IPS-11a (cell line): ENCODE data around the gene HECTD4.
"Not testable (repeated sequence)": the region's sequence is repeated elsewhere in the genome, so short reads cannot be mapped to it uniquely, and the experiment has no call there.

Source experiments
- H3K4me3 ChIP-seq: one replicate; pipeline ENCODE4 v1.5.1; 2013; ENCODE audit warnings: low read depth, low read length, control low read depth

HECTD4 gene

GRCh38 chr12:112381883-112382796 lies at the start of gene HECTD4:
Gene HECTD4 (minus strand): TSS chr12:112382431. CDS start chr12:112382128, 303 bp downstream.
- peak within 1 kb of the TSS; percentile 74 for H3K4me3 ChIP-seq

GRCh38 chr12:112431965-112432364 lies 49.7 kb upstream of the HECTD4 start:
- no peak overlapping the region for H3K4me3 ChIP-seq

GRCh38 chr12:112430929-112431328 lies 48.7 kb upstream of the HECTD4 start:
- no peak overlapping the region for H3K4me3 ChIP-seq

GRCh38 chr12:112427760-112428159 lies 45.5 kb upstream of the HECTD4 start:
- no peak overlapping the region for H3K4me3 ChIP-seq

- H3K4me3 ChIP-seq, result no peak overlapping the region
Observed at GRCh38 chr12:112425582-112426382, 43.6 kb upstream of the HECTD4 start.

GRCh38 chr12:112424126-112424525 lies 41.9 kb upstream of the HECTD4 start:
- no peak overlapping the region for H3K4me3 ChIP-seq

GRCh38 chr12:112422531-112422930 lies 40.3 kb upstream of the HECTD4 start:
- no peak overlapping the region for H3K4me3 ChIP-seq

GRCh38 chr12:112421363-112421762 lies 39.1 kb upstream of the HECTD4 start:
- H3K4me3 ChIP-seq, result no peak overlapping the region

- H3K4me3 ChIP-seq, result no peak overlapping the region
Observed at GRCh38 chr12:112420740-112421139, 38.5 kb upstream of the HECTD4 start.

GRCh38 chr12:112419297-112420133 lies 37.3 kb upstream of the HECTD4 start:
- peak overlapping the region; percentile 89 for H3K4me3 ChIP-seq

- H3K4me3 ChIP-seq, result peak within 1 kb of the TSS; percentile 89
Observed at GRCh38 chr12:112418608-112419296, 36.5 kb upstream of the HECTD4 start, which contains the start of gene PTPN11. Gene PTPN11 (plus strand): TSS chr12:112418947. CDS start chr12:112419112, 165 bp downstream.

GRCh38 chr12:112418273-112418607 lies 36.0 kb upstream of the HECTD4 start:
- peak overlapping the region; percentile 89 for H3K4me3 ChIP-seq

GRCh38 chr12:112415457-112415856 lies 33.2 kb upstream of the HECTD4 start:
- not testable (repeated sequence) for H3K4me3 ChIP-seq

- H3K4me3 ChIP-seq, result no peak overlapping the region
Observed at GRCh38 chr12:112413855-112414625, 31.8 kb upstream of the HECTD4 start.

- H3K4me3 ChIP-seq, result no peak overlapping the region
Observed at GRCh38 chr12:112409906-112410244, 27.6 kb upstream of the HECTD4 start.

- peak within 1 kb of the TSS; percentile 99 for H3K4me3 ChIP-seq
Observed at GRCh38 chr12:112409064-112409905, 27.1 kb upstream of the HECTD4 start, which contains the start of gene RPL6. Gene RPL6 (minus strand): TSS chr12:112409605. CDS start chr12:112408656, 949 bp downstream.

GRCh38 chr12:112408621-112409020 lies 26.4 kb upstream of the HECTD4 start:
- peak overlapping the region; percentile 99 for H3K4me3 ChIP-seq

- H3K4me3 ChIP-seq, result peak overlapping the region; percentile 33
Observed at GRCh38 chr12:112407683-112408082, 25.5 kb upstream of the HECTD4 start.
